Naive thymus-derived CD4-positive, alpha-beta T cell (primary cell): ENCODE results near the gene NRP1. TPM values are rescaled to one million over a fixed set of nuclear protein-coding genes. Genes with fewer than 3 reads are reported as not detected.

Source experiments
- ATAC-seq: fragments of 150-1000 bp; cut with Tn5 transposase; 2 replicates; pipeline ENCODE4 v1.10.0; 2021; ENCODE audit warnings: mild to moderate bottlenecking, moderate library complexity
- CTCF ChIA-PET: fragments of 350-600 bp; sonication (Branson Sonifier 250); formaldehyde crosslinking; loops from one replicate; lab custom pipeline; 2021; ENCODE audit warnings: antibody characterized with exemption; lab: Charles Lee
- POLR2A ChIA-PET: fragments of 350-600 bp; sonication (Branson Sonifier 250); formaldehyde crosslinking; loops from one replicate; lab custom pipeline; 2021; ENCODE audit warnings: antibody characterized with exemption, inconsistent platforms; lab: Charles Lee
- DNase-seq, 9 donors: peaks; one replicate each; pipeline versions ENCODE4 v3.0.0 to v3.0.0-alpha.2; 2020 to 2022; ENCODE audit warnings: mixed read lengths in 1 of 9
- H3K27ac ChIP-seq: one replicate; pipeline ENCODE4 v1.7.0; 2013; ENCODE audit warnings: mild to moderate bottlenecking, low read depth, low read length, moderate library complexity
- H3K27me3 ChIP-seq, 2 donors: one replicate each; pipeline ENCODE4 v1.7.0; 2013; ENCODE audit warnings: low read length in 2 of 2, mild to moderate bottlenecking in 2 of 2, moderate library complexity in 2 of 2; ENCODE audit not compliant: control insufficient read depth in 2 of 2, insufficient read depth in 2 of 2
- H3K36me3 ChIP-seq, 3 experiments: 1 replicate in 2 of 3; 2 replicates in 1 of 3; pipeline ENCODE4 v1.7.0; 2013; ENCODE audit warnings: low read length in 3 of 3, mild to moderate bottlenecking in 3 of 3, moderate library complexity in 1 of 3; ENCODE audit not compliant: insufficient read depth in 3 of 3, control insufficient read depth in 2 of 3
- H3K4me1 ChIP-seq, 2 donors: one replicate each; pipeline ENCODE4 v1.7.0; 2013; ENCODE audit warnings: low read length in 2 of 2, mild to moderate bottlenecking in 2 of 2, moderate library complexity in 1 of 2; ENCODE audit not compliant: control insufficient read depth in 2 of 2, insufficient read depth in 2 of 2
- H3K4me3 ChIP-seq: 2 replicates; pipeline ENCODE4 v1.7.0; 2013; ENCODE audit warnings: mild to moderate bottlenecking, low read length
- H3K9me3 ChIP-seq, 3 experiments: 1 replicate in 2 of 3; 2 replicates in 1 of 3; pipeline ENCODE4 v1.7.0; 2013; ENCODE audit warnings: low read length in 3 of 3; ENCODE audit not compliant: control insufficient read depth in 2 of 3
- H3K27ac Mint-ChIP-seq, 9 donors: one replicate each; pipeline ENCODE4 v1.8.0; 2020 to 2022; ENCODE audit warnings: mixed read lengths in 9 of 9, mild to moderate bottlenecking in 8 of 9, moderate library complexity in 5 of 9, inconsistent platforms in 2 of 9
- H3K27me3 Mint-ChIP-seq, 5 donors: one replicate each; pipeline ENCODE4 v1.8.0; 2021 to 2022; ENCODE audit warnings: mixed read lengths in 5 of 5, mild to moderate bottlenecking in 1 of 5
- H3K36me3 Mint-ChIP-seq, 5 donors: one replicate each; pipeline ENCODE4 v1.8.0; 2020 to 2022; ENCODE audit warnings: mixed read lengths in 5 of 5, mild to moderate bottlenecking in 3 of 5, inconsistent platforms in 1 of 5
- H3K4me1 Mint-ChIP-seq, 7 donors: one replicate each; pipeline ENCODE4 v1.8.0; 2020 to 2022; ENCODE audit warnings: mixed read lengths in 7 of 7, mild to moderate bottlenecking in 3 of 7, inconsistent platforms in 1 of 7
- H3K4me3 Mint-ChIP-seq, 10 donors: one replicate each; pipeline ENCODE4 v1.8.0; 2020 to 2022; ENCODE audit warnings: mild to moderate bottlenecking in 10 of 10, mixed read lengths in 10 of 10, moderate library complexity in 6 of 10, inconsistent platforms in 2 of 10
- H3K9me3 Mint-ChIP-seq, 11 donors: one replicate each; pipeline ENCODE4 v1.8.0; 2020 to 2022; ENCODE audit warnings: mixed read lengths in 11 of 11, mild to moderate bottlenecking in 4 of 11, inconsistent platforms in 1 of 11, moderate library complexity in 1 of 11
- intact Hi-C, 2 donors: fragments of 100-400 bp; cut with micrococcal nuclease; formaldehyde crosslinking; loops; one replicate each; pipeline ENCODE4 v1.15.1; 2023
- polyA plus RNA-seq, 2 donors: library from polyadenylated mRNA; unstranded; fragments of 300-500 nt; fragmentation: Illumina TruSeq; gene quantifications; one replicate each; pipeline ENCODE4 v1.2.3, GENCODE V29; 2021
- total RNA-seq, 6 experiments: library from RNA in 5 of 6; stranded (reverse) in 5 of 6; gene quantifications; 1 replicate in 5 of 6; 2 replicates in 1 of 6; pipeline ENCODE4 v1.2.3 and lab custom pipeline; 2021 to 2026

Gene NRP1
- total and polyA plus RNA-seq, 7 experiments from 2014 or later, result 0.72 to 4.6 (median 1.6) TPM; not detected in 2

GRCh38 chr10:33279811-33280602 lies 54.5 kb downstream of the NRP1 start:
- H3K9me3 ChIP-seq, result no peaks in the 10 kb centered on the region
- H3K27ac ChIP-seq, result no peak overlapping the region
- intact Hi-C loops, result loop anchor here in 1 of 2 donors (5.0 kb wide), 1 partner anchor 88 kb away; no protein-coding TSS in a partner anchor
- no peaks in the 10 kb centered on the region for H3K4me1 Mint-ChIP-seq
- ChIA-PET POLR2A (no interaction called here), CTCF (no interaction called here)
- no peaks in the 10 kb centered on the region for H3K4me1 ChIP-seq
- no peak overlapping the region for H3K4me3 ChIP-seq
- H3K27me3 Mint-ChIP-seq, result peaks cover 0 to 41% (median 7%) of the 10 kb centered on the region in 5 donors
- ATAC-seq (no peak), DNase-seq (no peak)
- peaks cover 0 to 1% (median 0%) of the 10 kb centered on the region in 11 donors for H3K9me3 Mint-ChIP-seq
- H3K36me3 ChIP-seq, result no peaks in the 10 kb centered on the region
- H3K36me3 Mint-ChIP-seq, result no peaks in the 10 kb centered on the region
- no peak overlapping the region for H3K27ac Mint-ChIP-seq
- H3K27me3 ChIP-seq, result no peaks in the 10 kb centered on the region
- no peak overlapping the region for H3K4me3 Mint-ChIP-seq

GRCh38 chr10:33279276-33279675 lies 55.2 kb downstream of the NRP1 start:
- Mint-ChIP-seq H3K27ac (no peak overlapping the region), H3K4me1 (no peaks in the 10 kb centered on the region), H3K9me3 (peaks cover 0 to 1% (median 0%) of the 10 kb centered on the region in 11 donors), H3K4me3 (no peak overlapping the region), H3K36me3 (no peaks in the 10 kb centered on the region), H3K27me3 (peaks cover 0 to 37% (median 5%) of the 10 kb centered on the region in 5 donors)
- POLR2A ChIA-PET, result no interaction called here
- H3K4me1 ChIP-seq, result no peaks in the 10 kb centered on the region
- no peak overlapping the region for H3K4me3 ChIP-seq
- H3K27me3 ChIP-seq, result no peaks in the 10 kb centered on the region
- intact Hi-C loops, result no loop called here
- no peaks in the 10 kb centered on the region for H3K36me3 ChIP-seq
- H3K9me3 ChIP-seq, result no peaks in the 10 kb centered on the region
- CTCF ChIA-PET, result no interaction called here
- DNase-seq, result no peak
- ATAC-seq, result no peak
- H3K27ac ChIP-seq, result no peak overlapping the region

- H3K27me3 ChIP-seq, result no peaks in the 10 kb centered on the region
Measured at GRCh38 chr10:33278198-33278597, 56.3 kb downstream of the NRP1 start.

GRCh38 chr10:33277135-33277536 lies 57.3 kb downstream of the NRP1 start:
- no peak for ATAC-seq
- H3K27me3 Mint-ChIP-seq, result peaks cover 0 to 41% (median 9%) of the 10 kb centered on the region in 5 donors
- no peaks in the 10 kb centered on the region for H3K9me3 ChIP-seq
- H3K9me3 Mint-ChIP-seq, result peaks cover 0 to 1% (median 0%) of the 10 kb centered on the region in 11 donors
- no peak overlapping the region for H3K27ac ChIP-seq
- H3K4me1 Mint-ChIP-seq, result no peaks in the 10 kb centered on the region
- no peaks in the 10 kb centered on the region for H3K36me3 ChIP-seq
- no peak overlapping the region for H3K27ac Mint-ChIP-seq
- intact Hi-C loops, result no loop called here
- ChIA-PET POLR2A (no interaction called here), CTCF (no interaction called here)
- no peak overlapping the region for H3K4me3 Mint-ChIP-seq
- H3K36me3 Mint-ChIP-seq, result no peaks in the 10 kb centered on the region
- H3K27me3 ChIP-seq, result no peaks in the 10 kb centered on the region
- DNase-seq, result no peak
- H3K4me1 ChIP-seq, result no peaks in the 10 kb centered on the region
- no peak overlapping the region for H3K4me3 ChIP-seq

More at GRCh38 chr10:33278198-33278597, 56.3 kb downstream of the NRP1 start:
- no peaks in the 10 kb centered on the region for H3K9me3 ChIP-seq
- Mint-ChIP-seq H3K9me3 (peaks cover 0 to 1% (median 0%) of the 10 kb centered on the region in 11 donors), H3K4me3 (no peak overlapping the region), H3K36me3 (no peaks in the 10 kb centered on the region), H3K27ac (no peak overlapping the region), H3K27me3 (peaks cover 0 to 38% (median 5%) of the 10 kb centered on the region in 5 donors), H3K4me1 (no peaks in the 10 kb centered on the region)
- H3K4me1 ChIP-seq, result no peaks in the 10 kb centered on the region
- DNase-seq (no peak), ATAC-seq (no peak)
- no peak overlapping the region for H3K27ac ChIP-seq
- H3K36me3 ChIP-seq, result no peaks in the 10 kb centered on the region
- H3K4me3 ChIP-seq, result no peak overlapping the region
- CTCF ChIA-PET, result no interaction called here
- POLR2A ChIA-PET, result no interaction called here
- intact Hi-C loops, result no loop called here

- Mint-ChIP-seq H3K36me3 (no peaks in the 10 kb centered on the region), H3K4me3 (no peak overlapping the region), H3K27ac (no peak overlapping the region), H3K4me1 (no peaks in the 10 kb centered on the region), H3K9me3 (peaks cover 0 to 1% (median 0%) of the 10 kb centered on the region in 11 donors), H3K27me3 (peaks cover 0 to 44% (median 10%) of the 10 kb centered on the region in 5 donors)
- ChIA-PET POLR2A (no interaction called here), CTCF (no interaction called here)
- H3K27ac ChIP-seq, result no peak overlapping the region
- H3K36me3 ChIP-seq, result no peaks in the 10 kb centered on the region
- no peaks in the 10 kb centered on the region for H3K27me3 ChIP-seq
- no peaks in the 10 kb centered on the region for H3K4me1 ChIP-seq
- H3K9me3 ChIP-seq, result no peaks in the 10 kb centered on the region
- intact Hi-C loops, result no loop called here
- ATAC-seq (no peak), DNase-seq (no peak)
- H3K4me3 ChIP-seq, result no peak overlapping the region
Measured at GRCh38 chr10:33276282-33276923, 58.1 kb downstream of the NRP1 start.

- Histone ChIP-seq H3K4me1 (no peaks in the 10 kb centered on the region), H3K36me3 (no peaks in the 10 kb centered on the region), H3K27ac (no peak overlapping the region), H3K27me3 (no peaks in the 10 kb centered on the region), H3K9me3 (no peaks in the 10 kb centered on the region), H3K4me3 (no peak overlapping the region)
- Mint-ChIP-seq H3K36me3 (no peaks in the 10 kb centered on the region), H3K4me1 (no peaks in the 10 kb centered on the region), H3K27me3 (peaks cover 0 to 42% (median 7%) of the 10 kb centered on the region in 5 donors), H3K9me3 (peaks cover 0 to 1% (median 0%) of the 10 kb centered on the region in 11 donors), H3K4me3 (no peak overlapping the region), H3K27ac (no peak overlapping the region)
- POLR2A ChIA-PET, result interaction anchor here (0.9 kb wide), 1 partner anchor 25 kb away, joined by 3 read pairs; no protein-coding TSS in a partner anchor
- DNase-seq (no peak), ATAC-seq (no peak)
- intact Hi-C loops, result no loop called here
- CTCF ChIA-PET, result no interaction called here
Measured at GRCh38 chr10:33274096-33274785, 60.2 kb downstream of the NRP1 start.
